Neural cell (in vitro differentiated cells): ENCODE results near the gene TBC1D3I.

Source experiments
- CTCF ChIP-seq: fragments of 450-650 bp; IDR thresholded peaks from 2 replicates; pipeline ENCODE4 v1.5.1; 2014; ENCODE audit warnings: antibody characterized with exemption, mild to moderate bottlenecking, moderate library complexity; ENCODE audit not compliant: poor library complexity, severe bottlenecking
- EP300 ChIP-seq: fragments of 450-650 bp; conservative IDR thresholded peaks from 2 replicates; pipeline ENCODE4 v1.6.1; 2014; ENCODE audit warnings: antibody characterized with exemption, mild to moderate bottlenecking, moderate library complexity; ENCODE audit not compliant: poor library complexity, severe bottlenecking
- EZH2 ChIP-seq: fragments of 200-600, 300-800 bp; shearing (Covaris generic), sonication (generic); IDR thresholded peaks from 2 replicates; pipeline ENCODE4 v1.6.1; 2014; ENCODE audit warnings: antibody characterized with exemption, low read length, borderline replicate concordance, mild to moderate bottlenecking; ENCODE audit not compliant: insufficient read depth, poor library complexity, severe bottlenecking

GRCh38 chr17:36212966-36213365, 51.4 kb downstream of the TBC1D3I start:
- TF ChIP-seq EP300 (no peak), CTCF (no peak), EZH2 (no peak)
